Pancreas (tissue), 10 donors: ENCODE results near the gene NAP1L5. TPM values are rescaled to one million over a fixed set of nuclear protein-coding genes. Genes with fewer than 3 reads are reported as not detected.

Experiments used
- ATAC-seq, 4 donors: fragments of 200-7000 bp; cut with Tn5 transposase; one replicate each; pipeline versions ENCODE4 v1.8.0 to v1.9.1; 2020; ENCODE audit warnings: mild to moderate bottlenecking in 4 of 4, moderate library complexity in 4 of 4
- DNase-seq, 6 donors: peaks; one replicate each; pipeline ENCODE4 v3.0.0-alpha.2; 2020
- FAIRE-seq: peaks from 2 replicates; lab custom pipeline; 2012; peaks lifted over from hg19 to GRCh38; lab: Jason Lieb, UNC
- H3K27ac ChIP-seq, 4 donors: fragments of 200-600 bp; sonication (generic); 1 replicate in 3 of 4; 2 replicates in 1 of 4; pipeline versions ENCODE4 v1.5.0 to v1.8.0; 2020
- H3K27me3 ChIP-seq, 4 donors: fragments of 200-600 bp; one replicate each; pipeline ENCODE4 v1.8.0; 2021
- H3K36me3 ChIP-seq, 3 donors: fragments of 200-600 bp; sonication (generic) in 1 of 3; one replicate each; pipeline versions ENCODE4 v1.5.0 to v1.8.0; 2020 to 2021
- H3K4me1 ChIP-seq, 3 donors: fragments of 200-600 bp; one replicate each; pipeline ENCODE4 v1.8.0; 2021
- H3K4me3 ChIP-seq, 4 donors: fragments of 200-600 bp; sonication (generic) in 2 of 4; one replicate each; pipeline versions ENCODE4 v1.5.0 to v1.8.0; 2020 to 2021
- H3K9me3 ChIP-seq, 4 donors: fragments of 200-600 bp; one replicate each; pipeline ENCODE4 v1.8.0; 2021
- CTCF ChIP-seq, 4 donors: fragments of 200-600 bp; sonication (generic) in 3 of 4; IDR thresholded peaks; one replicate each; pipeline versions ENCODE4 v1.5.0 to v1.8.0; 2021; ENCODE audit warnings: antibody characterized with exemption in 4 of 4
- WGBS, 2 donors: extraction: QIAGEN DNeasy Blood & Tissue Kit; methylation state at CpG; one replicate each; pipeline ENCODE4 v1.1.7; 2013; 5-methylcytosine and 5-hydroxymethylcytosine counted together
- intact Hi-C, 3 donors: fragments of 100-400 bp; cut with DNase I; formaldehyde crosslinking; loops; one replicate each; pipeline versions ENCODE4 v1.11.1 to v1.14.2; 2022
- polyA plus RNA-seq, 2 donors: library from polyadenylated mRNA; stranded (reverse); fragments of 200-250 nt; gene quantifications; one replicate each; pipeline ENCODE4 v1.2.3, GENCODE V29; 2013
- total RNA-seq, 6 donors: library from RNA; stranded (reverse); fragmentation: NEBNext Ultra II Directional in 4 of 6; extraction: Animal tissue kit (Norgen Biotek cat#: 25700) in 4 of 6; gene quantifications; one replicate each; pipeline versions ENCODE4 v1.2.1 to v1.2.4, GENCODE V29; 2021 to 2023
- donor health status: healthy with polysubstance abuse.
- donor health status: DM: no; HTN: no; CAD: no; lungs with moderate emphysema.
- donor health status: DM: no; HTN: no; CAD: no.
- donor health status: control.
- donor health status: control.
- donor health status: Bipolar disorder and iron deficiency.
- donor health status: DM: yes; HTN: yes; CAD: no.
- donor health status: DM: no; HTN: no; CAD: no.
- donor health status: DM: no; HTN: no; CAD: no.
- donor health status: DM: yes; HTN: yes; CAD: no.

Gene NAP1L5
- total and polyA plus RNA-seq, 8 donors, result 0.94 to 13.2 (median 2.1) TPM

DNA sequence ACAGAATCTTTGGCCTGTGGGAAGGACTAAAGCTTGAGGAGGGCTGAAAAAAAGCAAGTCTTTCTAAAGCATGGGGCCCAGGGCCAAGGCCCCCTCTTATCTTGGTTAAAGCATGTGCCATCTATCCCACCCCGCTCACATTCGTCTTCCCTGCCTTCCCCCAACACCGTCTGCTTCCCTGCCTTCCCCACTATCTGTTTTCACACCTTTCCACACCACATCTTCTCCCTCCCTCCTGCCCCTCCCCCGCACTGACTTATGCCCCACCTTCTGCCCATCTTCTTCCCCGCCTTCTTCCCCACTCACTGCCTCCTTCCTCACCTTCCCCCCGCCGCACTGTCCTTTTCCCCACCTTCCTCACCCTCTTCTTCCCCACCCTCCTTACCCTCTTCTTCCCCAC lies 890 bp upstream of the NAP1L5 start:
- Histone ChIP-seq H3K27ac (no peak overlapping the region), H3K9me3 (no peaks in the 10 kb centered on the region), H3K4me3 (no peak overlapping the region), H3K4me1 (no peaks in the 10 kb centered on the region), H3K36me3 (no peaks in the 10 kb centered on the region), H3K27me3 (no peaks in the 10 kb centered on the region)
- DNase-seq (peak in 1 of 6 donors; percentile 32), ATAC-seq (no peak), FAIRE-seq (no peak)
- no peak for TF ChIP-seq CTCF (IDR thresholded peaks at IDR 0.05)
- 96 to 97% methylated on average over 7 of the region's 7 CpGs for WGBS, 2 donors
- intact Hi-C loops, result no loop called here

DNA sequence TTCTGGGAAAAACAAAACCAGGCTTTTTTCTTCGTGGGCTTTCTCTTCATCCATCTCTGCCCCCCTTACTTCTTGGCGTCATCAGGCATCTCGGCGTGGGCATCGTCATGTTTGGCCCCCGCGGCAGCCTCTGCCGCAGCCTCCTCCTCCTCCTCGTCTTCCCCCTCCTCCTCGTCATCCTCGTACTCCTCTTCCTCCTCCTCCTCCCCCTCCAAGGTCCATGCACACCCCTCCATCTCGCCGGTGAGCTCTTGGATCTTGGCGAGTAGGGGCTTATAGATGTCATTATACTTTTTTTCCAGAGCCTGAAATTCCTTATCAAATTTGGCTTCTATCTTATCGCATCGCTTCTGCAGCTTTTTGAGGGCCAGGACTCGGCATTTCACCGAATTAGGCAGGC lies 488 bp downstream of the NAP1L5 start:
- ATAC-seq (peak in 3 of 4 donors; percentile 38 to 54 (median 44)), DNase-seq (no peak), FAIRE-seq (no peak)
- Histone ChIP-seq H3K4me3 (peak overlapping the region; percentile 13 to 50 (median 38)), H3K4me1 (no peaks in the 10 kb centered on the region), H3K9me3 (no peaks in the 10 kb centered on the region), H3K27ac (peak overlapping the region in 3 of 4 donors; percentile 31 to 57 (median 40)), H3K27me3 (no peaks in the 10 kb centered on the region), H3K36me3 (no peaks in the 10 kb centered on the region)
- intact Hi-C loops, result no loop called here
- 51 to 57% methylated on average over 18 of the region's 18 CpGs for WGBS, 2 donors
- no peak for TF ChIP-seq CTCF (IDR thresholded peaks at IDR 0.05)

DNA sequence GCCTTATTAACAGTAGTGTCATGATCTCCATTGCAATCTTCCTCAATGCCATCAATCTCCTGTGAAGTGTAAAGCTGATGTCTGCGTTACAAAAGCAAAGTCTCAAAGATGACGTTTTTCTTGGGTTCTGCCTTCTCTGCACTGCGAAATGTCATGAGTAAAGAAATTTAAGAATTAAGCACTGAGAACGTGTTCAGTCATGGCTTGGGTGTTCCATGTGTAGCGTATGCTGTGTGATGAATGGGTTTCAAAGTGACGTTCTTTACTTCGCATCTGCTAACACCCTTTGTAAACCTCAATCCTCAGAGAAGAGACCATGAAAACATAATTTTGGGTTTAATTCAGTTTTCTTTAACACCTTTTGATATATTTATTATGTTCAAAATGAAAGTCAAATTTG lies 999 bp downstream of the NAP1L5 start:
- FAIRE-seq (no peak), DNase-seq (no peak), ATAC-seq (no peak)
- Histone ChIP-seq H3K4me3 (peak overlapping the region in 2 of 4 donors; percentile 49 to 50), H3K9me3 (no peaks in the 10 kb centered on the region), H3K27ac (no peak overlapping the region), H3K36me3 (no peaks in the 10 kb centered on the region), H3K27me3 (no peaks in the 10 kb centered on the region), H3K4me1 (no peaks in the 10 kb centered on the region)
- WGBS, 2 donors, result 67 to 77% methylated on average over 7 of the region's 7 CpGs
- intact Hi-C loops, result no loop called here
- TF ChIP-seq CTCF (IDR thresholded peaks at IDR 0.05), result no peak

DNA sequence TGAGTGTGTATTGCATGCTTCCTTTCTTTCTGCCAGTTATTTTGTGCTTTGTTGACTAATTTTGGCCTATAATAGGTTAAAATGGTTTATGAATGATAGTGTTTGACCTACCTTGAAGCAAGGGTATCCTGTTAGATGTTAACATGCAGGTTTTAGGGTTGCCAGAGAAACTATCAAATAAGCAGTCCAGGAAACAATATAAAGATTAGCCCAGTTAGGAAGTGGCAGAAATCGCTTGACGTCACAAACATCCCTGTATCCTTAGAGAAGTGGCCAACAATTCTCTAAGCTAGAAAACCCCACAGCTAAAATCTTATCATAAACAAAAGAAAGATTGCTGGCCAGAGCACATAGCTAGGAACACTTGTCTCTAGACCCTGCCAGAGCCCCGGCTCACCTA lies 3.8 kb downstream of the NAP1L5 start:
- H3K9me3 ChIP-seq, result no peaks in the 10 kb centered on the region
- FAIRE-seq (no peak), DNase-seq (no peak), ATAC-seq (no peak)
- no peak overlapping the region for H3K4me3 ChIP-seq
- no peak for TF ChIP-seq CTCF (IDR thresholded peaks at IDR 0.05)
- intact Hi-C loops, result no loop called here
- H3K4me1 ChIP-seq, result no peaks in the 10 kb centered on the region
- H3K27me3 ChIP-seq, result no peaks in the 10 kb centered on the region
- H3K27ac ChIP-seq, result no peak overlapping the region
- WGBS, 2 donors, result 59 to 64% methylated on average over 3 of the region's 3 CpGs
- H3K36me3 ChIP-seq, result peaks cover 0 to 6% (median 0%) of the 10 kb centered on the region in 3 donors

DNA sequence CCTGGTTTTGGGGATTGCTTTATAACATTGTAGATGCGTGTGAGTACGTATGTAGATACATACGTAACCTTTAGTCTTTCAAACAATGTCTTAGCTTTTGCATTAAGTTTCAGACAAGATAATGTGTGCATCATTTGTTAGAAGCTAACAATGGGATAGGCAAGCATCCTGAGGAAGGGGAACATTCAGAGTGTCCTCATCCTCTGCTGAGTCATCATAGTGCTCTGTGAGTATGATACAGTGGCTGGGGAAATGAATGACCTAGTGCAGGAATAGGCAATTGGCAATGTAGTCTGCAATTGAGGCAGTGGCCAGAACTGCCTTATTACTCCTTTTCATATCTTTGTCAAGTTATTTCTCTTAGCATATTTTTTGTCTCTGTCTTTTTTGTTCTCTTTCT lies 7.3 kb downstream of the NAP1L5 start:
- no peak for FAIRE-seq
- ATAC-seq, result peak in 2 of 4 donors; percentile 52 to 77
- Histone ChIP-seq H3K27ac (no peak overlapping the region), H3K4me3 (no peak overlapping the region), H3K9me3 (no peaks in the 10 kb centered on the region), H3K27me3 (no peaks in the 10 kb centered on the region), H3K4me1 (no peaks in the 10 kb centered on the region), H3K36me3 (peaks cover 0 to 6% (median 0%) of the 10 kb centered on the region in 3 donors)
- no peak for TF ChIP-seq CTCF (IDR thresholded peaks at IDR 0.05)
- 97 to 99% methylated on average over 3 of the region's 3 CpGs for WGBS, 2 donors
- DNase-seq, result no peak
- intact Hi-C loops, result no loop called here
